GM12878 (cell line): Measurements from ENCODE around the gene DDX24. TPM values are rescaled to one million over a fixed set of nuclear protein-coding genes. Genes with fewer than 3 reads are reported as not detected.

ENCODE experiments used
- ATAC-seq: fragments of 200-7000 bp; cut with Tn5 transposase; 3 replicates; pipeline ENCODE4 v1.9.1; 2020; ENCODE audit warnings: mild to moderate bottlenecking, moderate library complexity
- BruUV-seq: library from RNA; stranded (reverse); fragments of 400-500 nt; replicated peaks from 2 replicates; lab custom pipeline; 2021; lab: Mats Ljungman, UMichigan
- CTCF ChIA-PET: fragments of 300-600 bp; sonication (Branson Sonifier 250); formaldehyde crosslinking; extraction: SDS; loops from one replicate; lab custom pipeline; 2021; ENCODE audit warnings: inconsistent platforms; lab: Yijun Ruan, JAX
- POLR2A ChIA-PET: fragments of 350-600 bp; formaldehyde crosslinking; extraction: SDS; loops from one replicate; lab custom pipeline; 2021; ENCODE audit warnings: inconsistent platforms; lab: Charles Lee
- RAD21 ChIA-PET: fragments of 300-600 bp; sonication (Branson Sonifier 250); formaldehyde crosslinking; loops from one replicate; lab custom pipeline; 2023; ENCODE audit warnings: antibody characterized with exemption; ENCODE audit not compliant: unreplicated experiment; lab: Charles Lee
- SMC1A ChIA-PET: fragments of 300-600 bp; sonication (Branson Sonifier 250); formaldehyde crosslinking; loops from one replicate; lab custom pipeline; 2023; ENCODE audit not compliant: unreplicated experiment, uncharacterized antibody; lab: Charles Lee
- DNase-seq: peaks from one replicate; pipeline ENCODE4 v3.0.0-alpha.2; 2011; ENCODE audit warnings: low read depth, low spot score
- FAIRE-seq: peaks from 3 replicates; lab custom pipeline; 2011; peaks lifted over from hg19 to GRCh38; lab: Jason Lieb, UNC
- H2AFZ ChIP-seq: 2 replicates; pipeline ENCODE4 v1.6.0; 2011; ENCODE audit warnings: low read depth, low read length, control low read depth; ENCODE audit not compliant: control insufficient read depth
- H3K27ac ChIP-seq: 2 replicates; pipeline ENCODE4 v1.5.1; 2011; ENCODE audit warnings: control low read depth; ENCODE audit not compliant: control insufficient read depth, insufficient read depth
- H3K27me3 ChIP-seq, 2 experiments: replicated peaks in 1 of 2; 2 replicates each; pipeline versions ENCODE4 v1.6.0 to v1.6.1; 2011; ENCODE audit warnings: low read length in 1 of 2; ENCODE audit not compliant: control insufficient read depth in 2 of 2, insufficient read depth in 2 of 2
- H3K36me3 ChIP-seq, 2 experiments: 2 replicates each; pipeline ENCODE4 v1.5.1; 2011; ENCODE audit warnings: low read length in 1 of 2; ENCODE audit not compliant: control insufficient read depth in 2 of 2, insufficient read depth in 2 of 2
- H3K4me1 ChIP-seq: 2 replicates; pipeline ENCODE4 v1.6.1; 2011; ENCODE audit warnings: mild to moderate bottlenecking, low read length, moderate library complexity, mixed read lengths; ENCODE audit not compliant: control insufficient read depth, insufficient read depth
- H3K4me2 ChIP-seq: 2 replicates; pipeline ENCODE4 v1.6.0; 2011; ENCODE audit warnings: control low read depth; ENCODE audit not compliant: control insufficient read depth, insufficient read depth
- H3K4me3 ChIP-seq: fragments of 200-600 bp; sonication (generic); 2 replicates; pipeline ENCODE4 v1.5.1; 2016
- H3K79me2 ChIP-seq: 2 replicates; pipeline ENCODE4 v1.6.0; 2011; ENCODE audit warnings: low read length; ENCODE audit not compliant: control insufficient read depth, insufficient read depth
- H3K9ac ChIP-seq: 2 replicates; pipeline ENCODE4 v1.8.0; 2011; ENCODE audit warnings: low read length, control low read depth, mixed read lengths; ENCODE audit not compliant: control insufficient read depth, insufficient read depth
- H3K9me3 ChIP-seq: replicated peaks from 3 replicates; pipeline ENCODE4 v1.5.1; 2011; ENCODE audit warnings: mild to moderate bottlenecking, low read length; ENCODE audit not compliant: control insufficient read depth, insufficient read depth
- H4K20me1 ChIP-seq: 2 replicates; pipeline ENCODE4 v1.6.0; 2011; ENCODE audit not compliant: control insufficient read depth, insufficient read depth
- BHLHE40 ChIP-seq, 2 experiments: fragments of 450-650 bp in 1 of 2; IDR thresholded peaks; 2 replicates each; pipeline ENCODE4 v1.6.1; 2011 to 2017; ENCODE audit warnings: low read depth in 2 of 2, borderline replicate concordance in 1 of 2, improper control_type of control experiment in 1 of 2, low read length in 1 of 2, mild to moderate bottlenecking in 1 of 2
- CHD1 ChIP-seq: IDR thresholded peaks from 2 replicates; pipeline ENCODE4 v1.6.1; 2012; ENCODE audit warnings: low read depth, low read length, improper control_type of control experiment
- IKZF1 ChIP-seq: fragments of 450-650 bp; conservative IDR thresholded peaks from 2 replicates; pipeline ENCODE4 v1.6.1; 2017; ENCODE audit warnings: antibody characterized with exemption, mild to moderate bottlenecking
- IKZF2 ChIP-seq, 2 experiments: fragments of 450-650 bp; IDR thresholded peaks; 2 replicates each; pipeline ENCODE4 v1.6.1; 2017; ENCODE audit warnings: mild to moderate bottlenecking in 2 of 2, moderate library complexity in 2 of 2
- KDM1A ChIP-seq: fragments of 200-600 bp; sonication (generic); IDR thresholded peaks from 2 replicates; pipeline ENCODE4 v1.6.1; 2016; ENCODE audit warnings: borderline replicate concordance
- KLF5 ChIP-seq: fragments of 450-650 bp; IDR thresholded peaks from 2 replicates; pipeline ENCODE4 v1.6.1; 2014; ENCODE audit warnings: mild to moderate bottlenecking; ENCODE audit not compliant: partially characterized antibody
- MEF2A ChIP-seq: IDR thresholded peaks from 2 replicates; pipeline ENCODE4 v1.6.1; 2011; ENCODE audit warnings: low read depth, mild to moderate bottlenecking, low read length, moderate library complexity; ENCODE audit not compliant: insufficient read depth
- MTA2 ChIP-seq: fragments of 450-650 bp; IDR thresholded peaks from 2 replicates; pipeline ENCODE4 v1.6.1; 2016; ENCODE audit warnings: low read depth, mild to moderate bottlenecking, moderate library complexity
- NFXL1 ChIP-seq: fragments of 450-650 bp; IDR thresholded peaks from 2 replicates; pipeline ENCODE4 v1.6.1; 2017; ENCODE audit warnings: antibody characterized with exemption, mild to moderate bottlenecking, borderline replicate concordance
- POLR2A ChIP-seq: IDR thresholded peaks from 2 replicates; pipeline ENCODE4 v1.6.1; 2011; ENCODE audit warnings: low read depth, mild to moderate bottlenecking, low read length
- POLR2AphosphoS5 ChIP-seq: IDR thresholded peaks from 2 replicates; pipeline ENCODE4 v1.6.1; 2011; ENCODE audit warnings: mild to moderate bottlenecking, low read length, inconsistent platforms
- STAT1 ChIP-seq: fragments of 450-650 bp; conservative IDR thresholded peaks from 2 replicates; pipeline ENCODE4 v1.6.1; 2014; ENCODE audit warnings: antibody characterized with exemption, mild to moderate bottlenecking
- ZBED1 ChIP-seq: IDR thresholded peaks from 2 replicates; pipeline ENCODE4 v1.6.1; 2016; ENCODE audit warnings: borderline replicate concordance
- WGBS: methylation state at CpG from one replicate; pipeline ENCODE4 v1.1.6; 2016; ENCODE audit warnings: low lambda C conversion rate; ENCODE audit not compliant: insufficient replicate concordance, insufficient coverage; ENCODE audit errors: missing lambda C conversion rate; 5-methylcytosine and 5-hydroxymethylcytosine counted together
- in situ Hi-C: fragments of 300-500 bp; cut with MboI; formaldehyde crosslinking; loops from 9 replicates; pipeline ENCODE4 v1.14.3; 2018; ENCODE audit warnings: mixed read lengths
- intact Hi-C: fragments of 100-400 bp; cut with micrococcal nuclease; formaldehyde crosslinking; loops from one replicate; pipeline ENCODE4 v1.14.2; 2022; ENCODE audit not compliant: unreplicated experiment
- polyA plus RNA-seq, 11 experiments: library from polyadenylated mRNA; depleted of rRNA in 4 of 11; unstranded in 6 of 11; stranded (reverse) in 5 of 11; fragments of >200 nt; fragmentation: Nextera tagmentation in 4 of 11; fragmentation: Illumina TruSeq in 1 of 11; extraction: Ambion mirVana in 4 of 11; extraction: Trizol in 1 of 11; gene quantifications; 1 replicate in 1 of 11; 2 replicates in 10 of 11; pipeline versions ENCODE4 v1.2.1 to v1.2.3, GENCODE V29; 2011 to 2016; ENCODE audit warnings: inconsistent platforms in 2 of 11, missing spikeins in 2 of 11, low read depth in 1 of 11
- total RNA-seq, 4 experiments: library from RNA; depleted of rRNA in 3 of 4; stranded (reverse); fragments of >200 nt in 3 of 4; fragmentation: Illumina TruSeq in 1 of 4; extraction: Trizol in 1 of 4; gene quantifications; 2 replicates each; pipeline versions ENCODE4 v1.2.1 to v1.2.3, GENCODE V29; 2013 to 2021
- TF ChIP-seq, protein P1 (sequence below): fragments of 450-650 bp; IDR thresholded peaks from 2 replicates; pipeline ENCODE4 v1.6.1; 2014; ENCODE audit warnings: mild to moderate bottlenecking
- TF ChIP-seq, protein P2 (sequence below): fragments of 450-650 bp; IDR thresholded peaks from 2 replicates; pipeline ENCODE4 v1.6.1; 2017; ENCODE audit warnings: mild to moderate bottlenecking, low read depth, inconsistent platforms; ENCODE audit not compliant: poor library complexity, severe bottlenecking

DDX24 gene
- total and polyA plus RNA-seq, 10 of the 15 experiments (the other 5 are each of a cell fraction or from before 2014, with no cell fraction given), result 137 to 266 (median 184) TPM

DNA sequence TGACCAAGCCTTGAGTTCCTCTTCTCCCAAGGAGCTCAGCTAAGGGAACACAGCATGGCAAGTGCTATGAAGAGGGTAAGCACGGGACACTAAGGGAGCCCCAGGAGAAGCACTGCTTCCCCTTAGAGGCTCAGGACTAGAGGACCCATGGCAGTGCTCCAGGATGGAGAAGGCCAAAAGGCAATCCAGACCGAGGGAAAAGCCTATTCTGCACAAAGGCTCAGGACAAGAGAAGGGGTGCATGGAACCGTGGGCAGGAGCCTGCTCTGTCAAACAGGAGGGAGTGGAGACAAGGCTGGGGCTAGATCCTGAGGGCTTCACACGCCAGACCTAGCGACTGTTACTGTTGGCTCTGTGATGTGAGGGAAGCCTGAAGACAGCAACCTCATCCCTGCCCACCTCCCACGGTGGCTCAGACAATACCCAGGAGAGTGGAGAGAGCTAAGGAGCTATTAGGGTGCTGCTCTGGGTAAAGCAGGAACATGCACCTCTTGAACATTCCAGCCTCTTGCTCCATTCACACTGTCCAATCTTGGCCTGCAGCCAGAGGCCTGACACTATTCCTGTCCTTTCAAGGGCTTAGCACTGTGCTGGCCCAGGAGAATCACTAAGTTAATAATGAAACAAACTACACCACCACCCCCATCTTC, 30.6 kb downstream of the DDX24 start:
- RAD21 ChIA-PET, result no interaction called here
- no peak for TF ChIP-seq STAT1
- TF ChIP-seq CHD1, result no peak
- TF ChIP-seq BHLHE40 (IDR thresholded peaks at IDR 0.05; ENCODE audit: borderline replicate concordance in 1 of 2, low read depth in 2 of 2, low read length in 1 of 2), result no peak
- TF ChIP-seq POLR2A, result peak; percentile 34; the same call in 1 of the 2 replicates
- TF ChIP-seq, protein P1, sequence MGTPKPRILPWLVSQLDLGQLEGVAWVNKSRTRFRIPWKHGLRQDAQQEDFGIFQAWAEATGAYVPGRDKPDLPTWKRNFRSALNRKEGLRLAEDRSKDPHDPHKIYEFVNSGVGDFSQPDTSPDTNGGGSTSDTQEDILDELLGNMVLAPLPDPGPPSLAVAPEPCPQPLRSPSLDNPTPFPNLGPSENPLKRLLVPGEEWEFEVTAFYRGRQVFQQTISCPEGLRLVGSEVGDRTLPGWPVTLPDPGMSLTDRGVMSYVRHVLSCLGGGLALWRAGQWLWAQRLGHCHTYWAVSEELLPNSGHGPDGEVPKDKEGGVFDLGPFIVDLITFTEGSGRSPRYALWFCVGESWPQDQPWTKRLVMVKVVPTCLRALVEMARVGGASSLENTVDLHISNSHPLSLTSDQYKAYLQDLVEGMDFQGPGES, result no peak
- TF ChIP-seq, protein P2, sequence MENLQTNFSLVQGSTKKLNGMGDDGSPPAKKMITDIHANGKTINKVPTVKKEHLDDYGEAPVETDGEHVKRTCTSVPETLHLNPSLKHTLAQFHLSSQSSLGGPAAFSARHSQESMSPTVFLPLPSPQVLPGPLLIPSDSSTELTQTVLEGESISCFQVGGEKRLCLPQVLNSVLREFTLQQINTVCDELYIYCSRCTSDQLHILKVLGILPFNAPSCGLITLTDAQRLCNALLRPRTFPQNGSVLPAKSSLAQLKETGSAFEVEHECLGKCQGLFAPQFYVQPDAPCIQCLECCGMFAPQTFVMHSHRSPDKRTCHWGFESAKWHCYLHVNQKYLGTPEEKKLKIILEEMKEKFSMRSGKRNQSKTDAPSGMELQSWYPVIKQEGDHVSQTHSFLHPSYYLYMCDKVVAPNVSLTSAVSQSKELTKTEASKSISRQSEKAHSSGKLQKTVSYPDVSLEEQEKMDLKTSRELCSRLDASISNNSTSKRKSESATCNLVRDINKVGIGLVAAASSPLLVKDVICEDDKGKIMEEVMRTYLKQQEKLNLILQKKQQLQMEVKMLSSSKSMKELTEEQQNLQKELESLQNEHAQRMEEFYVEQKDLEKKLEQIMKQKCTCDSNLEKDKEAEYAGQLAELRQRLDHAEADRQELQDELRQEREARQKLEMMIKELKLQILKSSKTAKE, result no peak
- TF ChIP-seq IKZF1, result no peak
- TF ChIP-seq MTA2, result no peak
- TF ChIP-seq MEF2A, result no peak
- TF ChIP-seq POLR2AphosphoS5, result peak; percentile 63
- no peak for TF ChIP-seq ZBED1
- no peak for TF ChIP-seq KLF5
- TF ChIP-seq NFXL1, result no peak
- no peak for TF ChIP-seq IKZF2 (IDR thresholded peaks at IDR 0.05)
- TF ChIP-seq KDM1A, result no peak
- 94% methylated on average over 6 of the region's 6 CpGs for WGBS

More for the DNA sequence above, 30.6 kb downstream of the DDX24 start:
- ChIA-PET CTCF (interaction anchor here (1.0 to 4.9 kb wide), 4 partner anchors 14 to 130 kb away, joined by 3 to 35 read pairs (median 6); no protein-coding TSS in a partner anchor), SMC1A (interaction anchor here (0.6 to 1.3 kb wide), 4 partner anchors 9 to 826 kb away, joined by 3 read pairs; no protein-coding TSS in a partner anchor), POLR2A (interaction anchor here (0.7 kb wide), 1 partner anchor 437 kb away, joined by 3 read pairs; no protein-coding TSS in a partner anchor)
- intact Hi-C loops (no loop called here), in situ Hi-C loops (no loop called here)
- Histone ChIP-seq H3K27me3 (no peaks in the 10 kb centered on the region), H3K79me2 (no peaks in the 10 kb centered on the region), H3K9me3 (no peaks in the 10 kb centered on the region), H3K4me1 (no peaks in the 10 kb centered on the region), H2AFZ (no peak overlapping the region), H3K4me3 (no peak overlapping the region), H3K27ac (no peak overlapping the region), H4K20me1 (no peaks in the 10 kb centered on the region), H3K36me3 (peaks cover 43 to 46% of the 10 kb centered on the region in 2 experiments), H3K9ac (no peak overlapping the region), H3K4me2 (no peak overlapping the region)
- FAIRE-seq (no peak), DNase-seq (no peak), ATAC-seq (no peak)
- BruUV-seq, result no TSS peak
